OCI-LY3 (cell line): ENCODE measurements around the gene NRGN.
"Not testable (repeated sequence)": the region's sequence is repeated elsewhere in the genome, so short reads cannot be mapped to it uniquely, and the experiment has no call there.

Experiments
- H2AFZ ChIP-seq: fragments of 200-600, 300-600 bp; shearing (Covaris generic); 2 replicates; pipeline ENCODE4 v1.6.0; 2014; ENCODE audit warnings: antibody characterized with exemption, low read depth, low read length
- H3K27ac ChIP-seq: fragments of 200-600, 300-600 bp; sonication (generic); 2 replicates; pipeline ENCODE4 v1.5.1; 2014; ENCODE audit warnings: mild to moderate bottlenecking, low read length, moderate library complexity, mixed read lengths
- H3K27me3 ChIP-seq: fragments of 200-600, 300-600 bp; sonication (generic); 2 replicates; pipeline ENCODE4 v1.6.1; 2014; ENCODE audit warnings: low read depth, low read length, mixed read lengths
- H3K36me3 ChIP-seq: fragments of 200-600, 300-600 bp; sonication (generic); replicated peaks from 2 replicates; pipeline ENCODE3; 2014; ENCODE audit warnings: low read depth, low read length, mixed read lengths
- H3K4me1 ChIP-seq: fragments of 300-600, 200-600 bp; sonication (generic); 2 replicates; pipeline ENCODE4 v1.6.1; 2014; ENCODE audit warnings: low read length, mixed read lengths
- H3K4me2 ChIP-seq: fragments of 200-600, 300-600 bp; sonication (generic); 2 replicates; pipeline ENCODE4 v1.6.1; 2014; ENCODE audit warnings: low read length, mixed read lengths
- H3K4me3 ChIP-seq: fragments of 300-600, 200-600 bp; sonication (generic); 2 replicates; pipeline ENCODE4 v1.5.1; 2014; ENCODE audit warnings: antibody characterized with exemption, mild to moderate bottlenecking, low read length, moderate library complexity
- H3K79me2 ChIP-seq: fragments of 300-600, 200-600 bp; shearing (Covaris generic); 2 replicates; pipeline ENCODE4 v1.6.1; 2014; ENCODE audit warnings: mild to moderate bottlenecking, low read length, mixed read lengths
- H3K9ac ChIP-seq: fragments of 300-600, 200-600 bp; shearing (Covaris generic); 2 replicates; pipeline ENCODE4 v1.6.0; 2014; ENCODE audit warnings: mild to moderate bottlenecking, low read length, moderate library complexity
- H3K9me3 ChIP-seq: fragments of 200-600, 300-600 bp; shearing (Covaris generic); 2 replicates; pipeline ENCODE4 v1.6.1; 2014; ENCODE audit warnings: low read length, mixed read lengths; ENCODE audit not compliant: insufficient read depth
- H4K20me1 ChIP-seq: fragments of 200-600, 300-600 bp; sonication (generic); 2 replicates; pipeline ENCODE4 v1.6.1; 2016; ENCODE audit warnings: low read length, mixed read lengths; ENCODE audit not compliant: insufficient read depth
- CTCF ChIP-seq: fragments of 200-600, 300-600 bp; sonication (generic); IDR thresholded peaks from 2 replicates; pipeline ENCODE4 v1.5.1; 2014; ENCODE audit warnings: antibody characterized with exemption, low read length, low read depth
- EZH2phosphoT487 ChIP-seq: fragments of 200-600 bp; shearing (Covaris generic); IDR thresholded peaks from 2 replicates; pipeline ENCODE4 v1.6.1; 2018; ENCODE audit warnings: antibody characterized with exemption, mixed run types, low read depth

NRGN gene

GRCh38 chr11:124769806-124770774 lies 30.3 kb downstream of the NRGN start:
- H3K4me1 ChIP-seq: no peaks in the 10 kb centered on the region
- no peak overlapping the region for H3K4me3 ChIP-seq
- H3K36me3 ChIP-seq: peaks cover 12% of the 10 kb centered on the region
- no peaks in the 10 kb centered on the region for H4K20me1 ChIP-seq
- H3K9ac ChIP-seq: no peak overlapping the region
- no peak overlapping the region for H2AFZ ChIP-seq
- H3K79me2 ChIP-seq: no peaks in the 10 kb centered on the region
- H3K27me3 ChIP-seq: no peaks in the 10 kb centered on the region
- H3K4me2 ChIP-seq: no peak overlapping the region
- H3K27ac ChIP-seq: no peak overlapping the region
- TF ChIP-seq CTCF (no peak), EZH2phosphoT487 (no peak)
- no peaks in the 10 kb centered on the region for H3K9me3 ChIP-seq

- not testable (repeated sequence) for H3K9ac ChIP-seq, H3K27me3 ChIP-seq, H3K36me3 ChIP-seq, H3K4me3 ChIP-seq, H3K27ac ChIP-seq, H2AFZ ChIP-seq, H4K20me1 ChIP-seq, H3K9me3 ChIP-seq, H3K4me2 ChIP-seq, H3K4me1 ChIP-seq, H3K79me2 ChIP-seq
Measured at GRCh38 chr11:124770959-124771358, 31.2 kb downstream of the NRGN start.

- H3K36me3 ChIP-seq: no peaks in the 10 kb centered on the region
- no peak overlapping the region for H2AFZ ChIP-seq
- H3K9ac ChIP-seq: no peak overlapping the region
- no peak overlapping the region for H3K27ac ChIP-seq
- H3K4me2 ChIP-seq: no peak overlapping the region
- no peak overlapping the region for H3K4me3 ChIP-seq
- H3K9me3 ChIP-seq: no peaks in the 10 kb centered on the region
- no peaks in the 10 kb centered on the region for H3K27me3 ChIP-seq
- no peak for TF ChIP-seq EZH2phosphoT487
- TF ChIP-seq CTCF: no peak
- no peaks in the 10 kb centered on the region for H3K79me2 ChIP-seq
- peaks cover 6% of the 10 kb centered on the region; the same call in 1 of the 2 replicates for H3K4me1 ChIP-seq
- H4K20me1 ChIP-seq: no peaks in the 10 kb centered on the region; the same call in 1 of the 2 replicates
Measured at GRCh38 chr11:124776865-124777645, 37.3 kb downstream of the NRGN start.

- TF ChIP-seq CTCF: 0 out of 2 replicates have a peak, but pooled peaks have one; percentile 16
- no peak for TF ChIP-seq EZH2phosphoT487
- Histone ChIP-seq H4K20me1 (no peaks in the 10 kb centered on the region; the same call in 1 of the 2 replicates), H3K4me1 (peaks cover 6% of the 10 kb centered on the region; the same call in 1 of the 2 replicates), H3K27me3 (no peaks in the 10 kb centered on the region), H3K4me3 (no peak overlapping the region), H3K4me2 (no peak overlapping the region), H3K79me2 (no peaks in the 10 kb centered on the region), H3K9ac (no peak overlapping the region), H2AFZ (no peak overlapping the region), H3K9me3 (no peaks in the 10 kb centered on the region), H3K36me3 (no peaks in the 10 kb centered on the region), H3K27ac (no peak overlapping the region)
Measured at GRCh38 chr11:124778281-124778680, 38.5 kb downstream of the NRGN start.
